GM19438 (cell line): Measurements from ENCODE around the gene MAGEA2.
"Not testable (repeated sequence)": the region's sequence is repeated elsewhere in the genome, so short reads cannot be mapped to it uniquely, and the experiment has no call there.

ENCODE experiments used
- ATAC-seq: cut with Tn5 transposase; IDR thresholded peaks from one replicate; pipeline ENCODE4 v1.9.1; 2021; ENCODE audit warnings: low read depth; ENCODE audit not compliant: unreplicated experiment

MAGEA2 gene

DNA sequence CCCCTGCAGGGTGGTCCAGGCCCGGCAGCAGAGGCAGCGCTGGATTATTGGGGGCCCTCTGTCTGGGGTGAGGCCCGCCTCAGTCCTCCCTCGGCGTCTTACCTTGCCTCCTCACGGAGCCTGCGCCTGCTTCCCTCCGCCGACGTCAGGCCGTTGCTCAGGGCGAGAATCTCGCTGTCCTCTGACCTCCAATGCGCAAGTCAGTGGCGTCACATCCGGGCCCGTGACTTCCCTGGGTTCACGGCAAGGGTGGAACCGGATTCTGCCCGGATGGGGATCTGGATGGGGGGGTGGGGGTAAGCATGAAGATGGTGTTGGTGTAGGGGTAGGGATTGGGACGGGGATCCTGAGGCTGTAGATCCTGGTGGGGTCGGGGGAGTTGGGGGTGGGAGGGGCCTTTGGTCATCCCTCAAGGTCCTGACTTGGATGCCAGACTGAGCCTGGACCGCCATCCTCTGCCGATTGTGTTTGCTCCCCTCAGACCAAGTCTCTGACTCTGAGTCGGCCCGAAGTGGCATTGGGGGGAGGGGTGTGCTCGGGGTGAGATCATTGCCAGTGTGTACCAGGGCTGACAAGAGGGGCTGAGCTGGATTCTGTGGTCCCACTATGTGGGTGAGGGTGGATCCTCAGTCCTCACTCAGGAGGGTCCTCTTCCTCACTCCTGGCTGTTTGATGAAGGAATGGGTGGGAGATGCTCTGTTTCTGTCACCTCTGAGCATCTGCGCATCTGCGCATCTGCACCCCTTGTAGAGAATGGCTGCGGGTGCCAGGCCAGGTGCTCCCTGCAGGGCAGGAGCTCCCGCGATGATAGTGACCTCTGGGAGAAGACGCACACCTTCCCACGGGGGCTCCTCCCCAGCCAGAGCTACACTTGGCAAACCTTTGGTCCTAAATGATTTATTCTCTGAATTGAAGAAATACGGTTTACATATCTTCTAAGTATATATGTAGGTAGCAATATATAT, at the start of gene MAGEA2:
MAGEA2 (minus strand) TSS at position 157 of the 965 bp plus-strand sequence. CDS start 2,479 bp downstream, outside the sequence.
- not testable (repeated sequence) for ATAC-seq

DNA sequence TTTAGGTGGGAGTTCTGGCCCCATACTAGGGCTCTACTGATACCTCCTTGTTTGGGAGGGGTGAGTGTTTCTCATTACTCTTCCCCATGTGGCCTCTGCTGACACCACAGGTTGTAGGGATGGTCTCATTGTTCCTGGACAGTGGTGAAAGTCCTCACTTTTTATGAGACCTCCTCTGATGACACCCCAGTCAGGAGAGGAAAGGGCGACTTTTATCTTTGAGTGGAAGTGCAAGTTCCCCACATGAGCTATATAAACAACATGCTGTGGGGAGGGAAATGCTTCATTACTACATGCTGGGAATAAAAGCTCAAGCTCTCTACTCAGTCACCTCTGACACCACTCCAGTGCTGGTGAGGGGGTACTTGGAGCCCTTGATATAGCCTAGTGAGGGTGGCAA, 45.3 kb upstream of the MAGEA2 start:
- ATAC-seq: no peak

GRCh38 chrX:152787062-152787461, 33.4 kb upstream of the MAGEA2 start:
- peak; percentile 74 for ATAC-seq

- ATAC-seq: not testable (repeated sequence)
These were observed 16.1 kb upstream of the MAGEA2 start, which contains the start of gene MAGEA6 for GRCh38 chrX:152769549-152770289. Gene MAGEA6 (minus strand): TSS chrX:152769689. CDS start chrX:152767650, 2,039 bp downstream.

GRCh38 chrX:152766562-152766961, 12.9 kb upstream of the MAGEA2 start:
- ATAC-seq: not testable (repeated sequence)

DNA sequence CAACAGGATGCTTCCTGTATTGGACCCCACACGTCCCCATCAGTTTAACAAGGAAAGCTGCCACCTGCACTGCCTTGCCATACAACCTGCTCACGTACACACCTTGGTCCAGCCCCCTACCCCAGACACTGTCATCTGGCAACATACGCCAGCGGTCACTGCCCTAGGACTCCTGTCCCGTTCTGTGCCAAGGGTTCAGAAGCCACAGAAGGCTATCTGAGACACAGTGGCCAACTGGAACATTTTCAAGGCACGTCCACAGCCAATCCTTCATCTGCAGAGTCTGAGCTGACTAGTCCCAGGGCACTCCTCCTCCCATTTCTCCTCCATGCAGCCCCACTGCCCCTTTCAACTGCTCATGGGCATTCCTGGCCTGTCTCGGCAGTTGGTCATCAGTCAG, 7.9 kb upstream of the MAGEA2 start:
- ATAC-seq: not testable (repeated sequence)

DNA sequence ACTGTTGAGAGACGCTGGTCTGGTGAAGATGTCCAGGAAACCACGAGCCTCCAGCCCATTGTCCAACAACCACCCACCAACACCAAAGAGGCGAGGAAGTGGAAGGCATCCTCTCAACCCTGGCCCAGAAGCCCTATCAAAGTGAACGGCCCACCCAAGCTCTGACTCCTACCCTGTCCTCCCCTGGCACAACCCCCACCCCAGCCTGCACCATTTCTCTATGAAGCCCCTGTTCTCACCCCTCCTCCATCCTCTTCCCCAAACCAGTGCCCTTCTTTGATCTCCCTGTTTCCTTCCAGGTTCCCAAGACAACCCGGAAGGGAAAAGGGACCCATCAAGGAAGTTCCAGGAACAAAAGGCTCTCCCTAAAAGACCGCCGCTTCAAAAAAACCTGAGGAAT, 5.9 kb upstream of the MAGEA2 start:
- not testable (repeated sequence) for ATAC-seq

DNA sequence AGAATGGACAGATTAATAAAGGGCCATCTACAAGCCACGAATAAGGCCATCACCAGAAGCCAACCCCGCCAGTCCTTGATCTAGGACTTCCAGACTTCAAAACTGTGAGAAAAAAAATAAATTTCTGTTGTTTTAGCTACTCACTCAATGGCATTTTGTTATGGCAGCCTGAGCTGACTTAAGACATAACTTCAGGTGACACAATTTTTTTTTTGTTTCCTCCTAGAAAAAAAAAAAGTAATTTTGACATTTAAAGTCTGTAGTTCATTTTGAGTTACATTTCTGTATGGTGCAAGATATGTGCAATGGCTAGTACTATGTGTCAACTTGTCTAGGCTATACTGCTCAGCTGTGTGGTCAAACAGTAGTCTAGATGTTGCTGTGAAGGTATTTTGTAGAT, 5.3 kb upstream of the MAGEA2 start, which contains the start of gene CSAG3:
CSAG3 (plus strand) TSS at position 301 of the 400 bp plus-strand sequence.
- ATAC-seq: not testable (repeated sequence)

- not testable (repeated sequence) for ATAC-seq
These were observed 1.2 kb upstream of the MAGEA2 start for GRCh38 chrX:152754871-152755270.

GRCh38 chrX:152738560-152738959, 15.1 kb downstream of the MAGEA2 start:
- no peak for ATAC-seq

DNA sequence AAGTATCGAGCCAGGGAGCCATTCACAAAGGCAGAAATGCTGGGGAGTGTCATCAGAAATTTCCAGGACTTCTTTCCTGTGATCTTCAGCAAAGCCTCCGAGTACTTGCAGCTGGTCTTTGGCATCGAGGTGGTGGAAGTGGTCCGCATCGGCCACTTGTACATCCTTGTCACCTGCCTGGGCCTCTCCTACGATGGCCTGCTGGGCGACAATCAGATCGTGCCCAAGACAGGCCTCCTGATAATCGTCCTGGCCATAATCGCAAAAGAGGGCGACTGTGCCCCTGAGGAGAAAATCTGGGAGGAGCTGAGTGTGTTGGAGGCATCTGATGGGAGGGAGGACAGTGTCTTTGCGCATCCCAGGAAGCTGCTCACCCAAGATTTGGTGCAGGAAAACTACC, 17.1 kb downstream of the MAGEA2 start:
- ATAC-seq: not testable (repeated sequence)

DNA sequence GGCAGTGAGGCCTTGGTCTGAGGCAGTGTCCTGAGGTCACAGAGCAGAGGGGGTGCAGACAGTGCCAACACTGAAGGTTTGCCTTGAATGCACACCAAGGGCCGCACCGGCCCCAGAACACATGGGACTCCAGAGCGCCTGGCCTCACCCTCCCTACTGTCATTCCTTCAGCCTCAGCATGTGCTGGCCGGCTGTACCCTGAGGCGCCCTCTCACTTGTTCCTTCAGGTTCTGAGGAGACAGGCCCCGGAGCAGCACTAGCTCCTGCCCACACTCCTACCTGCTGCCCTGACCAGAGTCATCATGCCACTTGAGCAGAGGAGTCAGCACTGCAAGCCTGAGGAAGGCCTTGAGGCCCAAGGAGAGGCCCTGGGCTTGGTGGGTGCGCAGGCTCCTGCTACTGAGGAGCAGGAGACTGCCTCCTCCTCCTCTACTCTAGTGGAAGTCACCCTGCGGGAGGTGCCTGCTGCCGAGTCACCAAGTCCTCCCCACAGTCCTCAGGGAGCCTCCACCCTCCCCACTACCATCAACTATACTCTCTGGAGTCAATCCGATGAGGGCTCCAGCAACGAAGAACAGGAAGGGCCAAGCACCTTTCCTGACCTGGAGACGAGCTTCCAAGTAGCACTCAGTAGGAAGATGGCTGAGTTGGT, 17.7 kb downstream of the MAGEA2 start:
- ATAC-seq: no peak

GRCh38 chrX:152735101-152735500, 18.5 kb downstream of the MAGEA2 start:
- ATAC-seq: no peak

- ATAC-seq: not testable (repeated sequence)
These were observed 19.3 kb downstream of the MAGEA2 start for GRCh38 chrX:152734143-152734858.

- no peak for ATAC-seq
These were observed 20.2 kb downstream of the MAGEA2 start, which contains the start of the genes CSAG1 and MAGEA12 for GRCh38 chrX:152733261-152733975. Gene CSAG1 (minus strand): TSS chrX:152733721. CDS start chrX:152732460, 1,261 bp downstream. Gene MAGEA12 (plus strand): TSS chrX:152733757. CDS start chrX:152736162, 2,405 bp downstream.

DNA sequence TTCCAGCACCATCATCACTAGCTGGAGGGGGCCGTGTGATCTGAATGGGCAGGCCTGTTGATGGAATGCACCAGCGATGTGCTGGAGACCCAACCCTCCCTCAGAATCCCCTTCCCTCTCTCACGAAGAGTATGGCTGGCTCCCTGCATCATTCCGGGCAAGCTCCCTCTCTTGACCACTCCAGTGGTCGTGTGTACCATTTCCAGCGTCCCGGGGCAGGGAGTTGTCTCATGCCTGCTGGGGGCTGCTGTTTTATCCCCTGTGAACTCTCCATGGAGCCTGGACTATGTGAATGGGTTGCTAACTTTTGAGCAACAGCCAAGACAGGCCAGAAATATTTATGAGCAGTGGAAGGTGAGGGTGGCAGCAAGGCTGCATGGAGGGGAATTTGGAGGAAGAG, 28.2 kb downstream of the MAGEA2 start:
- no peak for ATAC-seq

- not testable (repeated sequence) for ATAC-seq
These were observed 39.5 kb downstream of the MAGEA2 start, which contains the start of gene MAGEA2B for GRCh38 chrX:152713815-152714787. Gene MAGEA2B (plus strand): TSS chrX:152714628. CDS start chrX:152717107, 2,479 bp downstream.

GRCh38 chrX:152713195-152713594, 40.4 kb downstream of the MAGEA2 start:
- ATAC-seq: not testable (repeated sequence)
